ENCODE results near the gene ELOB.

The ELOB gene

DNA sequence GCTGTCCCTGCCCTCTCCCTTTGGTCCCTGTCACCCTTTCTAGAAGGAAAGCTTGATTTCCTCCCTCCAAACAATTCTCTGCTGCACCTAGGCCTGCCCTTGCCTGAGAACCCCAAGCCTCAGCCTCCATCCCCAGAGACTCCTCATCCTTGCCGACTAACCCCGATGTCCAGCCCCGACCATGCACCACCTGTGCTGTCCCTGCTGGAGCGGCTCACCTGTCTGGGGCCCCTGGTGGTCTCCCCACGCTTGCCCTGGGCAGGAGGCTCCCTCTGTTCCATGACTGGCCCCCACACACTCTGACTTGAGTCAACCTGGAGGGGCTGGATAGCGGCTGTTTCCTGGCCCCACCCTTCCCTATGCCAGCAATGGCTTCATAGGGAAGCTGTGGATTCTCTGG is 36.6 kb downstream of the ELOB start:
- TF ChIP-seq, protein P1, sequence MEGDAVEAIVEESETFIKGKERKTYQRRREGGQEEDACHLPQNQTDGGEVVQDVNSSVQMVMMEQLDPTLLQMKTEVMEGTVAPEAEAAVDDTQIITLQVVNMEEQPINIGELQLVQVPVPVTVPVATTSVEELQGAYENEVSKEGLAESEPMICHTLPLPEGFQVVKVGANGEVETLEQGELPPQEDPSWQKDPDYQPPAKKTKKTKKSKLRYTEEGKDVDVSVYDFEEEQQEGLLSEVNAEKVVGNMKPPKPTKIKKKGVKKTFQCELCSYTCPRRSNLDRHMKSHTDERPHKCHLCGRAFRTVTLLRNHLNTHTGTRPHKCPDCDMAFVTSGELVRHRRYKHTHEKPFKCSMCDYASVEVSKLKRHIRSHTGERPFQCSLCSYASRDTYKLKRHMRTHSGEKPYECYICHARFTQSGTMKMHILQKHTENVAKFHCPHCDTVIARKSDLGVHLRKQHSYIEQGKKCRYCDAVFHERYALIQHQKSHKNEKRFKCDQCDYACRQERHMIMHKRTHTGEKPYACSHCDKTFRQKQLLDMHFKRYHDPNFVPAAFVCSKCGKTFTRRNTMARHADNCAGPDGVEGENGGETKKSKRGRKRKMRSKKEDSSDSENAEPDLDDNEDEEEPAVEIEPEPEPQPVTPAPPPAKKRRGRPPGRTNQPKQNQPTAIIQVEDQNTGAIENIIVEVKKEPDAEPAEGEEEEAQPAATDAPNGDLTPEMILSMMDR (conservative IDR thresholded peaks at IDR 0.05): no peak
- TF ChIP-seq ZFX (IDR thresholded peaks at IDR 0.05): no peak
- no peak overlapping the region for H3K27ac ChIP-seq

DNA sequence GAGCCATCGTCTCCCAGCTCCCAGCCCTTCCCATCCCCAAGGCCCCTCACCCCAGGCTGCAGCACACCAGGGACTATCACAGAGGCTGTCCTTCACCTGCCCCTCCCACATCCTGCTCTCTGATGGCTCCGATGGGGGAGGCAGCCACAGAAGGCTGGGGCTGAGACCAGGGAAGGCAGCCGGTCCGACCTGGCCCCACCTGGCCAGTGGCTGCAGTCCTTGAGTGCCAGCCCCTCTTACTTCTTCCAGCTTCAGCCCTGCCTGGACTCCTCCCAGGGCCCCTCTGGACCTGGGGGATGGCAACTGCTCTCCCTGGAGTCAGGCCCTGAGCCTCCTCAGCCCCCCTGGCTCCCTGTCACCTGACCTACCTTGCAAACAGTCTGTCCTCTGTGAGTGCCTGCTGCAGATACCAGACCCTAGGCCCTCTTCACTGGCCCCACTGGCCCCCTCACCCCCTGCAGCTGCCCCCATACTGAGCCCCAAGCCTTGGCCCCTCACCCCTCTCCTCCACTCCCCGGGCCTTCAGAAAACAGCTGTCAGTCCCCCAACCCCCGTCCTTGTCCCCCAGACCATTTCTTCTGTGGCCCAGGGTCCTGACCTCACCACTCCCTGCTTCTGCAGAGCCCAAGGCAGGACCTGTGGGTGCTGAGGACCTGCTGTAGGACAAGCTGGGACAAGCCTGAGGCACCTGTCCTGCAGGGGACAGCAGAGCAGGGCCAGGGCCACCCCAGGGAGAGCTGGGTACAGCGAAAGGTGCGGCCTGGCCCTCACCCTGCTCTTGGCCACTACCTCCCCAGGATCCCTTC is 37.3 kb downstream of the ELOB start:
- H3K27ac ChIP-seq: no peak overlapping the region
- TF ChIP-seq, protein P1 (conservative IDR thresholded peaks at IDR 0.05): no peak
- no peak for TF ChIP-seq ZFX (IDR thresholded peaks at IDR 0.05)

DNA sequence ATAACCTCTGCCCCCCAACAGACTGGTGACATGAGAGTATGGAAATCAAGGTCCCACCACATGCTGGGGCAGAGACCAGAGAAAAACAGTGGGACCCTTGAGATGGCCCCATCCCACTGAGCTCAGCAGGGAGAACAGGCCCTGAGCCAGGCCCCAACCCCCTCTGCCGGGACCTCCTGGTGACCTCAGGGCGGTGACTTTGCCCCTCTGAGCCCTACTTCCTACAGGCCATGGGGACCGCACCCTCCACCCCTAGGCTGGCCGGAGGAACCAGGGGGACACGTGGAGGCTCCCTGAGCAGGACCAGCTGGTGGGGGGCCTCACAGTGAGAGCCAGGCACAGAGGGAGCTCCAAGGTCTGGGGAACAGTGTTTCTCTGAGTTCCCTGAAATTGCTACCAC is 38.5 kb downstream of the ELOB start:
- TF ChIP-seq ZFX (IDR thresholded peaks at IDR 0.05): no peak
- TF ChIP-seq, protein P1 (conservative IDR thresholded peaks at IDR 0.05): no peak
- no peak overlapping the region for H3K27ac ChIP-seq

DNA sequence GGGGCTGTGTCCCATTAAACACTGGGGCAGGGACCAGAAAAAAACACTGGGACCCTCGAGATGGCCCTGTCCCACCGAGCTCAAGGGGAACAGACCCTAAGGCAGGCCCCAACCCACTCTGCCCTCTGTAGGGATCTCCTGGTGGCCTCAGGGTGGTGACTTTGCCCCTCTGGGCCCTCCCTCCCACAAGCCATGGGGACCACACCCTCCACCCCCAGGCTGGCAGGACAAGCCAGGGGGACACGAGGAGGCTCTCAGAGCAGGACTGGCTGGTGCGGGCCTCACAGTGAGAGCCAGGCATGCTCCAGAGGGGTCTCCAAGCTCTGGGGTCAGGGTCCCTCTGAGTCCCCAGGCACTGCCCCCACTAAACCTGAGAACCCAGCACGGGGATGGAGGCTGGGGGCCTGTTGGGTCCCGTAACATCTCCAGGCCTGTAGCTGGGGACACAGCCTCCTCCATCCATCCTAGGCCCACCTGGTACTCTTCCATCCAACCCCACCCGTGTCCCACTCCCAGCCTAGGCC is 39.1 kb downstream of the ELOB start:
- H3K27ac ChIP-seq: no peak overlapping the region
- no peak for TF ChIP-seq ZFX (IDR thresholded peaks at IDR 0.05)
- TF ChIP-seq, protein P1 (conservative IDR thresholded peaks at IDR 0.05): no peak

DNA sequence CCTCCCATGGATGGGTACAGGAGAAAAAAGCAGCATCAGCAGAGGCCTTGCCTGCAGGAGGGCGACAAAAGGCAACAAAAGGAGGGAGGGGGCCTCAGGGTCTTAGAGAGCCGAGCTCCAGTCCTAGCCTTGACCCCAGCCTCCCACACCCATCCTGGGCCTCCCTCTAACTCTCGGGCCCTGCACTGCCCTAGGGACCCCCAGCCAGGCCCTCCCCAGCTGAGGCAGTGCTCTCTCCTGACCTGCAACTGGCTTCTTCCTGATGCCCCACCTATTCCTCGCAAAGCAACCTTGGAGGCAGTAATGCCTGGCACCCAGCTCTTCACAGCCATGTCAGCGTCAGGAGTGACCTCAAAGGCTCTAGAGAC is 39.9 kb downstream of the ELOB start:
- TF ChIP-seq, protein P1 (conservative IDR thresholded peaks at IDR 0.05): no peak
- no peak for TF ChIP-seq ZFX (IDR thresholded peaks at IDR 0.05)
- no peak overlapping the region for H3K27ac ChIP-seq

DNA sequence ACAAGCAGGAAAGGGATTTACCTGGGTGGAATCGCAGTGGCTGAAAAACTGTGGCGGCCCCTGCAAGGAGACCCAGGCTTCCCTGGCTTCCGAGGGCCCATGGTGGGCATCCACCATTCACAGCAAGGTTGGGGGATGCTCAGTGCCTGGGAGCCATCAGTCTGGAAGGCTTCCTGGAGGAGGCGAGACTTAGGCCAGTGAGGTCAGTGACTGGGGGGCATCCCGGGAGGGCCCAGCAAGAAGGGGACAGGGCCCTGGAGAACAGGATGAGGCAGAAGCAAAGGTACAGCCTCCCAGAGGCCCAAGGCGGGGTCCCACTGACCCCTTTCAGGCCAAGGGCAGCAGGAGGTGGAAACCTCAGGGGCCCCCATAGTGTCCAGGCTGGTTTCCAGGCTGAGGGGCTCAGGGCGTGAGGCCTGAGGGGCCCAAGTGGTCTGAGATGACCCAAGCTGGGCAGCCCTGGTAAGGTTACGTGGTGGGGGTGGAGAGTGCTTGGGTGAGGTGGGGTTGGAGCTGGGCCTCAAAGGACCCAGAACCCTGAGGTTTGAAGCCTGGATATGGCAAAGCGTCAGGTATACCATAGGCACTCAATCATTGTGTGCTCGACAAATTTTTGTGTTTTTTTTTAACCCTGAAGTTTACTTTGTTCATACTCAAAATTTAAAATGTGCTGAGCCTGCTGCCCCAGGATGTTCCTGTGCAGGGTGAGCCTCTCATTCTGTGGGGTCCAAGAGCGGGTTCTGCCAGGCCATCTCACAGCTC is 40.4 kb downstream of the ELOB start:
- TF ChIP-seq ZFX (IDR thresholded peaks at IDR 0.05): no peak
- TF ChIP-seq, protein P1 (conservative IDR thresholded peaks at IDR 0.05): no peak

More for the DNA sequence above, 40.4 kb downstream of the ELOB start:
- no peak overlapping the region for H3K27ac ChIP-seq
